Gastroesophageal sphincter (tissue), 4 donors: ENCODE measurements around the gene OR5D14. TPM values are rescaled to one million over a fixed set of nuclear protein-coding genes. Genes with fewer than 3 reads are reported as not detected.

Source experiments
- ATAC-seq: fragments of 150-250 bp; one replicate; pipeline ENCODE4 v1.9.1; 2016; ENCODE audit warnings: mild to moderate bottlenecking, moderate library complexity
- H3K27ac ChIP-seq, 4 donors: fragments of 200-600 bp; sonication (generic) in 3 of 4; 1 replicate in 3 of 4; 2 replicates in 1 of 4; pipeline ENCODE4 v1.5.1; 2016 to 2019
- H3K27me3 ChIP-seq: fragments of 200-600 bp; sonication (generic); one replicate; pipeline ENCODE4 v1.5.1; 2019
- H3K36me3 ChIP-seq, 2 donors: fragments of 200-600 bp; sonication (generic); one replicate each; pipeline ENCODE4 v1.5.1; 2019; ENCODE audit warnings: control low read depth in 1 of 2
- H3K4me1 ChIP-seq, 3 donors: fragments of 200-600 bp; sonication (generic); 1 replicate in 2 of 3; 2 replicates in 1 of 3; pipeline ENCODE4 v1.5.1; 2016 to 2019; ENCODE audit warnings: control low read depth in 2 of 3
- H3K4me3 ChIP-seq, 2 donors: fragments of 200-600 bp; sonication (generic); one replicate each; pipeline ENCODE4 v1.5.1; 2019; ENCODE audit warnings: mild to moderate bottlenecking in 1 of 2, moderate library complexity in 1 of 2
- H3K9me3 ChIP-seq, 3 donors: fragments of 200-600 bp; sonication (generic); one replicate each; pipeline ENCODE4 v1.5.1; 2017 to 2019; ENCODE audit warnings: control low read depth in 2 of 3
- EP300 ChIP-seq: sonication (generic); formaldehyde crosslinking; IDR thresholded peaks from one replicate; pipeline ENCODE4 v1.6.1; 2017; ENCODE audit warnings: antibody characterized with exemption, mild to moderate bottlenecking
- POLR2A ChIP-seq, 2 donors: fragments of 450-650 bp; IDR thresholded peaks; one replicate each; pipeline ENCODE4 v1.6.1; 2017; ENCODE audit warnings: antibody characterized with exemption in 2 of 2, mild to moderate bottlenecking in 2 of 2, moderate library complexity in 1 of 2
- POLR2AphosphoS5 ChIP-seq: sonication (generic); formaldehyde crosslinking; IDR thresholded peaks from one replicate; pipeline ENCODE4 v1.6.1; 2017; ENCODE audit warnings: antibody characterized with exemption
- WGBS, 2 donors: methylation state at CpG; one replicate each; pipeline ENCODE4 v1.1.5; 2018; ENCODE audit warnings: low coverage in 1 of 2; 5-methylcytosine and 5-hydroxymethylcytosine counted together
- total RNA-seq, 4 donors: library from RNA; depleted of rRNA; stranded (reverse); fragments of >200 nt; gene quantifications; one replicate each; pipeline ENCODE4 v1.1.0, GENCODE V29; 2016
- TF ChIP-seq, protein P1 (sequence below), 4 experiments: fragments of 200-600 bp in 2 of 4; fragments of 450-650 bp in 2 of 4; sonication (generic) in 1 of 4; IDR thresholded peaks; one replicate each; pipeline ENCODE4 v1.5.1; 2017 to 2019; ENCODE audit warnings: antibody characterized with exemption in 4 of 4, mild to moderate bottlenecking in 2 of 4, moderate library complexity in 2 of 4

OR5D14 gene
- under 1 TPM in 1 of 4 donors, not detected in 3; 0.89 TPM for total RNA-seq

DNA sequence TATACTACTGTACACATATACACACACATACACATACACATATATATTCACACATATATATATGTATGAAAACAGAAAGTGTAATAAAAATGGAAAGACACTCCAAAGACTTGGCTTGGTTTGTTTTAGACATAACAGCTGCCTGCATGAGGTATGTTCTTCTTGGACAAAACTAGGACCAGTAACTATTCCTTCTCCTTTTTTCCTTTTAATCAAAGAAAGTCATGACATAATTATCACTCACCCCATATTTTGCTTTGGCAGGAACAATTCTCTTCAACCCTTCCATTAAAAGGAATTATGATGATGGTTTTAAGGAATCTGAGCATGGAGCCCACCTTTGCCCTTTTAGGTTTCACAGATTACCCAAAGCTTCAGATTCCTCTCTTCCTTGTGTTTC lies at the start of gene OR5D14:
Gene OR5D14 (plus strand): TSS at position 301 of the 400 bp plus-strand sequence. CDS start 0 bp downstream, at position 301.
- ATAC-seq: no peak
- no peak for TF ChIP-seq POLR2A (IDR thresholded peaks at IDR 0.05)
- Histone ChIP-seq H3K4me1 (no peaks in the 10 kb centered on the region), H3K4me3 (no peak within 1 kb of the TSS), H3K36me3 (no peaks in the 10 kb centered on the region), H3K27me3 (no peaks in the 10 kb centered on the region), H3K27ac (no peak within 1 kb of the TSS), H3K9me3 (no peaks in the 10 kb centered on the region)

- no peaks in the 10 kb centered on the region for H3K9me3 ChIP-seq
- no peaks in the 10 kb centered on the region for H3K4me1 ChIP-seq
- H3K36me3 ChIP-seq: no peaks in the 10 kb centered on the region
- no peaks in the 10 kb centered on the region for H3K27me3 ChIP-seq
- no peak for ATAC-seq
- no peak for TF ChIP-seq POLR2AphosphoS5
- no peak for TF ChIP-seq EP300
- TF ChIP-seq, protein P1, sequence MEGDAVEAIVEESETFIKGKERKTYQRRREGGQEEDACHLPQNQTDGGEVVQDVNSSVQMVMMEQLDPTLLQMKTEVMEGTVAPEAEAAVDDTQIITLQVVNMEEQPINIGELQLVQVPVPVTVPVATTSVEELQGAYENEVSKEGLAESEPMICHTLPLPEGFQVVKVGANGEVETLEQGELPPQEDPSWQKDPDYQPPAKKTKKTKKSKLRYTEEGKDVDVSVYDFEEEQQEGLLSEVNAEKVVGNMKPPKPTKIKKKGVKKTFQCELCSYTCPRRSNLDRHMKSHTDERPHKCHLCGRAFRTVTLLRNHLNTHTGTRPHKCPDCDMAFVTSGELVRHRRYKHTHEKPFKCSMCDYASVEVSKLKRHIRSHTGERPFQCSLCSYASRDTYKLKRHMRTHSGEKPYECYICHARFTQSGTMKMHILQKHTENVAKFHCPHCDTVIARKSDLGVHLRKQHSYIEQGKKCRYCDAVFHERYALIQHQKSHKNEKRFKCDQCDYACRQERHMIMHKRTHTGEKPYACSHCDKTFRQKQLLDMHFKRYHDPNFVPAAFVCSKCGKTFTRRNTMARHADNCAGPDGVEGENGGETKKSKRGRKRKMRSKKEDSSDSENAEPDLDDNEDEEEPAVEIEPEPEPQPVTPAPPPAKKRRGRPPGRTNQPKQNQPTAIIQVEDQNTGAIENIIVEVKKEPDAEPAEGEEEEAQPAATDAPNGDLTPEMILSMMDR (IDR thresholded peaks at IDR 0.05): no peak
- no peak for TF ChIP-seq POLR2A (IDR thresholded peaks at IDR 0.05)
- H3K4me3 ChIP-seq: no peak within 1 kb of the TSS
- H3K27ac ChIP-seq: no peak within 1 kb of the TSS
Observed at GRCh38 chr11:55773138-55773537, 22.2 kb upstream of the OR5D14 start, which contains the start of gene OR5D13. OR5D13 (plus strand) TSS chr11:55773438; CDS start chr11:55773438, 0 bp downstream.

GRCh38 chr11:55791606-55792005 lies 3.8 kb upstream of the OR5D14 start:
- Histone ChIP-seq H3K9me3 (no peaks in the 10 kb centered on the region), H3K27me3 (no peaks in the 10 kb centered on the region), H3K27ac (no peak overlapping the region), H3K4me1 (no peaks in the 10 kb centered on the region), H3K4me3 (no peak overlapping the region), H3K36me3 (no peaks in the 10 kb centered on the region)
- no peak for ATAC-seq
- TF ChIP-seq, protein P1 (IDR thresholded peaks at IDR 0.05): no peak
- TF ChIP-seq EP300 (no peak), POLR2A (IDR thresholded peaks at IDR 0.05) (no peak), POLR2AphosphoS5 (no peak)
- WGBS, 2 donors: 75 to 80% methylated on average over 1 of the region's 1 CpG

DNA sequence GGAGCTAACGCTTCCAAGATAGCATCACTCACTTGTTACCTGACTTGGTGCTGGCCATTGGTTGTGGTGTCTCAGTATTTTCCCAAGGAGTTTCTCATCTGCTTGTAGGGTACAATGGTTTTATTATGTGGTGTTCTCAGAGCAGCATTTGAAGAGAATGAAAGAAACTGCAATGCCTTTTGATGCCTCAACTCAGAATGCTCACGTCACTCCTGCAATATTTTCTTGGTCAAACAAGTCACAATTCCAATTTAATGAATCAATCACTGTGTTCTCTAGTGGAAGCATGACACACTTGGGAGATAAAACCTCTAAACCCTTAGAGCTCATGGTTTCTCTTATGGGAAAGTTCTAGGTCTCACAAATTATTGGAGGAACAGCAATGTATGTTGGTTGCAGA lies 2.0 kb upstream of the OR5D14 start:
- Histone ChIP-seq H3K27me3 (no peaks in the 10 kb centered on the region), H3K36me3 (no peaks in the 10 kb centered on the region), H3K4me3 (no peak overlapping the region), H3K9me3 (no peaks in the 10 kb centered on the region), H3K4me1 (no peaks in the 10 kb centered on the region), H3K27ac (no peak overlapping the region)
- TF ChIP-seq, protein P1 (IDR thresholded peaks at IDR 0.05): no peak
- TF ChIP-seq POLR2A (IDR thresholded peaks at IDR 0.05): no peak
- ATAC-seq: no peak
- 40 to 67% methylated on average over 2 of the region's 2 CpGs for WGBS, 2 donors

DNA sequence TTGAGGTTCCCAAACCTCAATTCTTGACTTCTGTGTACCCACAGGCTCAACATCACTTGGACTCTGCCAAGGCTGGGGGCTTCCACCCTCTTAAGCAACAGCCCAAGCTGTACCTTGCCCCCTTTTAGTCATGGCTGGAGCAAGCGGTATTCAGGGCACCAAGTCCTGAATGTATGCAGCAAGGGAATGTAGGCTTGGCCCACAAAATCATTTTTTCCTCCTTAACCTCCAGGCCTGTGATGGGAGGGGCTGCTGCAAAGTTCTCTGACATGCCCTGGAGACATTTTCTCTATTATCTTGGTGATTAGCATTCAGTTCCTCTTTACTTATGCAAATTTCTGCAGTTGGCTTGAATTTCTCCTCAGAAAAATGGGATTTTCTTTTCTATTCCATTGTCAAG lies 10.9 kb downstream of the OR5D14 start:
- H3K27me3 ChIP-seq: no peaks in the 10 kb centered on the region
- ATAC-seq: no peak
- no peak overlapping the region for H3K27ac ChIP-seq
- peaks cover 0 to 10% (median 0%) of the 10 kb centered on the region in 3 donors for H3K9me3 ChIP-seq
- H3K36me3 ChIP-seq: no peaks in the 10 kb centered on the region
- WGBS, 2 donors: 80% methylated on average over 1 of the region's 1 CpG; no CpG with 5 or more reads in 1 of the 2 donors
- TF ChIP-seq, protein P1 (IDR thresholded peaks at IDR 0.05): no peak
- TF ChIP-seq POLR2A (IDR thresholded peaks at IDR 0.05): no peak
- no peak for TF ChIP-seq EP300
- TF ChIP-seq POLR2AphosphoS5: no peak
- no peak overlapping the region for H3K4me3 ChIP-seq
- no peaks in the 10 kb centered on the region for H3K4me1 ChIP-seq
